Peyer's patch (tissue), 4 donors: ENCODE results near the gene SYTL2. TPM values are rescaled to one million over a fixed set of nuclear protein-coding genes. Genes with fewer than 3 reads are reported as not detected.

Source experiments
- DNase-seq, 3 donors: peaks; one replicate each; pipeline ENCODE4 v3.0.0-alpha.2; 2017 to 2019
- H3K27ac ChIP-seq, 4 donors: fragments of 200-600 bp; sonication (generic); one replicate each; pipeline ENCODE4 v1.5.1; 2016 to 2019
- H3K27me3 ChIP-seq, 2 donors: fragments of 200-600 bp; sonication (generic); one replicate each; pipeline ENCODE4 v1.5.1; 2019
- H3K36me3 ChIP-seq, 3 donors: fragments of 200-600 bp; sonication (generic); one replicate each; pipeline ENCODE4 v1.5.1; 2016 to 2019
- H3K4me1 ChIP-seq, 4 donors: fragments of 200-600 bp; sonication (generic); one replicate each; pipeline ENCODE4 v1.5.1; 2016 to 2019
- H3K4me3 ChIP-seq, 4 donors: fragments of 200-600 bp; sonication (generic); 1 replicate in 3 of 4; 2 replicates in 1 of 4; pipeline ENCODE4 v1.5.1; 2016 to 2019; ENCODE audit warnings: mild to moderate bottlenecking in 1 of 4
- H3K9me3 ChIP-seq, 4 donors: fragments of 200-600 bp; sonication (generic); one replicate each; pipeline ENCODE4 v1.5.1; 2016 to 2019; ENCODE audit warnings: mild to moderate bottlenecking in 1 of 4
- CTCF ChIP-seq, 6 experiments: fragments of 450-650 bp in 4 of 6; fragments of 200-600 bp in 2 of 6; sonication (generic) in 1 of 6; IDR thresholded peaks; one replicate each; pipeline ENCODE4 v1.5.1; 2017 to 2019; ENCODE audit warnings: antibody characterized with exemption in 6 of 6, mild to moderate bottlenecking in 3 of 6, moderate library complexity in 1 of 6
- POLR2A ChIP-seq, 2 donors: fragments of 450-650 bp; IDR thresholded peaks; one replicate each; pipeline ENCODE4 v1.5.1; 2017; ENCODE audit warnings: antibody characterized with exemption in 2 of 2, mild to moderate bottlenecking in 2 of 2, moderate library complexity in 2 of 2
- total RNA-seq, 4 donors: library from RNA; depleted of rRNA; stranded (reverse); fragments of >200 nt; gene quantifications; one replicate each; pipeline ENCODE4 v1.1.0, GENCODE V29; 2016

The SYTL2 gene
- total RNA-seq, 4 donors from 2014 or later: 96.6 to 211 (median 125) TPM

DNA sequence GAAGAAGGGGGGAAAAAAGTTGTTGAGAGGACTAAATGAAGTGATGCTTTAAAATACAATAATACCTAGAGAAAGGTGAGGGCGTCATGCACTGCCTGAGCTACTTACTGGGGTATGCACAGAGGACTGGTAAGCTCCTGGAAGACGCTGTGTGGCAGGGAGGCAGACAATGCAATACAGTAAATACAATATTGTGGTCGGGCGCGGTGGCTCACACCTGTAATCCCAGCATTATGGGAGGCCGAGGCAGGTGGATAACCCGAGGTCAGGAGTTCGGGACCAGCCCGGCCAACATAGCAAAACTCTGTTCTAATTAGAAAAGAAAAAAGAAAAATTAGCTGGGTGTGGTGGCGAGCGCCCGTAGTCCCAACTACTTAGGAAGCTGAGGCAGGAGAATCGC, 683 bp upstream of the SYTL2 start:
- no peak for TF ChIP-seq POLR2A (IDR thresholded peaks at IDR 0.05)
- no peak for TF ChIP-seq CTCF (IDR thresholded peaks at IDR 0.05)
- Histone ChIP-seq H3K27ac (peak overlapping the region; percentile 47 to 80 (median 68)), H3K4me3 (peak overlapping the region; percentile 44 to 73 (median 63)), H3K4me1 (peaks cover 0 to 32% (median 3%) of the 10 kb centered on the region in 4 donors), H3K36me3 (no peaks in the 10 kb centered on the region), H3K27me3 (no peaks in the 10 kb centered on the region), H3K9me3 (no peaks in the 10 kb centered on the region)
- DNase-seq: no peak

GRCh38 chr11:85810521-85810870, 445 bp downstream of the SYTL2 start:
- Histone ChIP-seq H3K9me3 (no peaks in the 10 kb centered on the region), H3K4me3 (peak overlapping the region; percentile 44 to 73 (median 63)), H3K27me3 (no peaks in the 10 kb centered on the region), H3K36me3 (no peaks in the 10 kb centered on the region), H3K4me1 (peaks cover 0 to 32% (median 3%) of the 10 kb centered on the region in 4 donors), H3K27ac (peak overlapping the region; percentile 47 to 80 (median 68))
- peak in 1 of 3 donors; percentile 47 for DNase-seq
- TF ChIP-seq POLR2A (IDR thresholded peaks at IDR 0.05): no peak
- TF ChIP-seq CTCF (IDR thresholded peaks at IDR 0.05): no peak

DNA sequence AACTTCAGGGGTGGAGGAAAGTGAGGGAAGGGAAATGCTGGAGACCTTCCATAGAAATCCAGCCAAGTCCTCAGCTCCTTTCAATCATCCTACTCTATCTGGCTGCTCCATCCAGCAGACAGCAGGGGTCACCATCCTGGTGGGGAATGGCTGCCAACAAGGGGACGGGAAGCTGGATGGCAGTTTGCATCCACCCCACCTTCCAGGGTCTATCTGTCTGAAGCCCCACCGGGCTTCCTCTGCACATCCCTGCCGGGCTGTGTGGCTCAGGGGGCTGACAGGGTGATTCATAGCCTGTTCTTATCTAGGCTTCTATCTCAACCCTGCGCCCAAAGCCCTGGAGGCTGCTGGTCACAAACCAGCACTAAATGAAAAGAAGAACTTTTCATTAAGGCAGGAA, 1.1 kb downstream of the SYTL2 start:
- Histone ChIP-seq H3K36me3 (no peaks in the 10 kb centered on the region), H3K27me3 (no peaks in the 10 kb centered on the region), H3K27ac (peak overlapping the region in 3 of 4 donors; percentile 67 to 80 (median 69)), H3K4me3 (peak overlapping the region; percentile 44 to 73 (median 63)), H3K9me3 (no peaks in the 10 kb centered on the region), H3K4me1 (peaks cover 0 to 32% (median 3%) of the 10 kb centered on the region in 4 donors)
- TF ChIP-seq POLR2A (IDR thresholded peaks at IDR 0.05) (no peak), CTCF (IDR thresholded peaks at IDR 0.05) (peak in 1 of 6 experiments; percentile 17)
- peak in 1 of 3 donors; percentile 54 for DNase-seq

DNA sequence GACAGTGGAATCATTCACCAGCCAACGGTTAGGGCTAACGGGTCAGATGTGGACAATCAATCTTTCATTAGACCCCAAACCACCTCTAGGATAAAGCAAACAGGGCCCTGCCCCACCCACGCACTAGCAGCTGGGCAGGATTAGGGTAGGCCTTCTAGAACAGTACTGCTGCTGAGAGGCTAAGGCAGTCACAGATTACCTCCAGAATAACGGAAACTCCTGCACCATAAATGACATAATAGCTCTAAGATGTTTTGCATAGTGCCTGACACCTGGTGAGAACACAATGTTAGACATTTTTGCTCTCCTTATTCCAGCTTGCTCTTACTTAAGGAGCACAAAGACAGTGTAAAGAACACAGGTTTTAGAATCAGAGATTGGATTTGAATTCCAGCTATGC, 1.8 kb downstream of the SYTL2 start:
- DNase-seq: peak in 2 of 3 donors; percentile 22 to 53
- H3K4me3 ChIP-seq: peak overlapping the region in 2 of 4 donors; percentile 72 to 73
- no peak for TF ChIP-seq CTCF (IDR thresholded peaks at IDR 0.05)
- no peak for TF ChIP-seq POLR2A (IDR thresholded peaks at IDR 0.05)
- H3K9me3 ChIP-seq: no peaks in the 10 kb centered on the region
- H3K27ac ChIP-seq: peak overlapping the region in 2 of 4 donors; percentile 69 to 80
- no peaks in the 10 kb centered on the region for H3K36me3 ChIP-seq
- H3K27me3 ChIP-seq: no peaks in the 10 kb centered on the region
- H3K4me1 ChIP-seq: peaks cover 0 to 32% (median 3%) of the 10 kb centered on the region in 4 donors

GRCh38 chr11:85806876-85807275, 4.1 kb downstream of the SYTL2 start:
- TF ChIP-seq POLR2A (IDR thresholded peaks at IDR 0.05): no peak
- no peak for TF ChIP-seq CTCF (IDR thresholded peaks at IDR 0.05)
- Histone ChIP-seq H3K4me3 (no peak overlapping the region), H3K27ac (no peak overlapping the region), H3K27me3 (no peaks in the 10 kb centered on the region), H3K9me3 (no peaks in the 10 kb centered on the region), H3K4me1 (peaks cover 0 to 25% (median 3%) of the 10 kb centered on the region in 4 donors), H3K36me3 (no peaks in the 10 kb centered on the region)
- no peak for DNase-seq

- H3K36me3 ChIP-seq: no peaks in the 10 kb centered on the region
- no peaks in the 10 kb centered on the region for H3K27me3 ChIP-seq
- H3K9me3 ChIP-seq: no peaks in the 10 kb centered on the region
- no peak overlapping the region for H3K27ac ChIP-seq
- TF ChIP-seq CTCF (IDR thresholded peaks at IDR 0.05) (no peak), POLR2A (IDR thresholded peaks at IDR 0.05) (no peak)
- H3K4me3 ChIP-seq: no peak overlapping the region
- no peak for DNase-seq
- H3K4me1 ChIP-seq: peaks cover 0 to 25% (median 3%) of the 10 kb centered on the region in 4 donors
These were observed 4.9 kb downstream of the SYTL2 start for GRCh38 chr11:85806016-85806415.
